Measurements from ENCODE around the gene HNRNPA2B1.
"Not testable (repeated sequence)": the region's sequence is repeated elsewhere in the genome, so short reads cannot be mapped to it uniquely, and the experiment has no call there.

DNA sequence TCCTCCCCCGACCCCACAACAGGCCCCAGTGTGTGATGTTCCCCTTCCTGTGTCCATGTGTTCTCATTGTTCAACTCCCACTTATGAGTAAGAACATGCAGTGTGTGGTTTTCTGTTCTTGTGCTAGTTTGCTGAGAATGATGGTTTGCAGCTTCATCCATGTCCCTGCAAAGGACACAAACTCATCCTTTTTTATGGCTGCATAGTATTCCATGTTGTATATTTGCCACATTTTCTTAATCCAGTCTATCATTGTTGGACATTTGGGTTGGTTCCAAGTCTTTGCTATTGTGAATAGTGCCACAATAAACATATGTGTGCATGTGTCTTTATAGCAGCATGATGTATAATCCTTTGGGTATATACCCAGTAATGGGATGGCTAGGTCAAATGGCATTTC is 36.7 kb downstream of the HNRNPA2B1 start:
- TF ChIP-seq SP1, FOXA1, FOXK2 (IDR thresholded peaks at IDR 0.05): not testable (repeated sequence)

Data from HEK293T (cell line).